SK-N-SH treated with all-trans-retinoic acid at 6 μM for 48 hours (cell line): ENCODE data around the gene CRYAA.
"Not testable (repeated sequence)": the region's sequence is repeated elsewhere in the genome, so short reads cannot be mapped to it uniquely, and the experiment has no call there.

Experiments
- CREB5 ChIP-seq: fragments of 250-450 bp; sonication (Bioruptor Pico); IDR thresholded peaks from 2 replicates; pipeline ENCODE4 v1.5.1; 2020; ENCODE audit warnings: low read depth, mild to moderate bottlenecking, moderate library complexity
- PPARA ChIP-seq: fragments of 250-450 bp; sonication (Bioruptor Pico); IDR thresholded peaks from 2 replicates; pipeline ENCODE4 v1.5.0; 2020; ENCODE audit warnings: mild to moderate bottlenecking, borderline replicate concordance
- TOX ChIP-seq: fragments of 250-450 bp; sonication (Bioruptor Pico); IDR thresholded peaks from 2 replicates; pipeline ENCODE4 v1.8.0; 2021; ENCODE audit warnings: mild to moderate bottlenecking, moderate library complexity, borderline replicate concordance
- TF ChIP-seq, protein P1 (sequence below): fragments of 250-450 bp; sonication (Bioruptor Pico); IDR thresholded peaks from 2 replicates; pipeline ENCODE4 v1.8.0; 2020; ENCODE audit warnings: mild to moderate bottlenecking, moderate library complexity, borderline replicate concordance
- TF ChIP-seq, protein P2 (sequence below): fragments of 250-450 bp; sonication (Bioruptor Pico); IDR thresholded peaks from 2 replicates; pipeline ENCODE4 v1.5.1; 2021; ENCODE audit warnings: mild to moderate bottlenecking, moderate library complexity

DNA sequence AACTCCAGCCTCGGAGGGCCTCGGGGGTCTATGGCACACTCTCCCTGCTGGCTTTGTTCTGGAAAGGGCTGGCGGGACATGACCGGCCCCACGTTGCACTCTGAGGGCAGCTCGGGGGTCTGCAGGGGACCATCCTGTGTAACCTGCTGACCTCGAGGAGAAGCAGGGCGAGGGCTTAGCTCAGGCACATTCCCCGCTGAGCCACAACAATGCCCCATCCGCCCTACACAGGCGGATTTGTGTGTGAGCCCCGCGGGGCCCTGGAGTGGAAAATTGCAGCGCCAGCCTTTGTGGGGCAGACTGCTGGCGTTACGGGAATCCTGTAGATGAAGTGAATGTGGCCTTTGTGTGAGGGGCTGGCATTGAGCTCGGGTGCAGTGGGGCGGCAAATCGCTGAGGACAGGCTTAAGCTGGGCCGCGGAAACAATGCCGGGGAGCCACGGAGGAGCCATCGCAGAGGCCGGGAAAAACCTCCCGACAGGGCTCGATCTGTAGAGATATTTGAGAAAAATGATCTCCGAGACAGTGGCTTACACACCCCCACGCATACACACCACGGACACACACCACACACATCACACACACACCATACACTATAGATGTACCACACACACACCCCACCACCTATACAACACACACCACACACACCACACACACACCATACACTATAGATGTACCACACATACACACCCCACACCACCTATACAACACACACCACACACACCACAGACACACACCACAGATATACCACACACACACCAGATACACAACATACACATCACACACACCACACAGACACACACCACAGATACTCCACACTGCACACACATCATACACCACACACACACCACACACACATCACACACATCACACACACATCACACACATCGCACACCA, 9.3 kb upstream of the CRYAA start:
- TF ChIP-seq TOX, CREB5, PPARA (CRISPR knock-in tag): not testable (repeated sequence)
- TF ChIP-seq, protein P1, sequence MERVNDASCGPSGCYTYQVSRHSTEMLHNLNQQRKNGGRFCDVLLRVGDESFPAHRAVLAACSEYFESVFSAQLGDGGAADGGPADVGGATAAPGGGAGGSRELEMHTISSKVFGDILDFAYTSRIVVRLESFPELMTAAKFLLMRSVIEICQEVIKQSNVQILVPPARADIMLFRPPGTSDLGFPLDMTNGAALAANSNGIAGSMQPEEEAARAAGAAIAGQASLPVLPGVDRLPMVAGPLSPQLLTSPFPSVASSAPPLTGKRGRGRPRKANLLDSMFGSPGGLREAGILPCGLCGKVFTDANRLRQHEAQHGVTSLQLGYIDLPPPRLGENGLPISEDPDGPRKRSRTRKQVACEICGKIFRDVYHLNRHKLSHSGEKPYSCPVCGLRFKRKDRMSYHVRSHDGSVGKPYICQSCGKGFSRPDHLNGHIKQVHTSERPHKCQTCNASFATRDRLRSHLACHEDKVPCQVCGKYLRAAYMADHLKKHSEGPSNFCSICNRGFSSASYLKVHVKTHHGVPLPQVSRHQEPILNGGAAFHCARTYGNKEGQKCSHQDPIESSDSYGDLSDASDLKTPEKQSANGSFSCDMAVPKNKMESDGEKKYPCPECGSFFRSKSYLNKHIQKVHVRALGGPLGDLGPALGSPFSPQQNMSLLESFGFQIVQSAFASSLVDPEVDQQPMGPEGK (CRISPR knock-in tag): not testable (repeated sequence)
- TF ChIP-seq, protein P2, sequence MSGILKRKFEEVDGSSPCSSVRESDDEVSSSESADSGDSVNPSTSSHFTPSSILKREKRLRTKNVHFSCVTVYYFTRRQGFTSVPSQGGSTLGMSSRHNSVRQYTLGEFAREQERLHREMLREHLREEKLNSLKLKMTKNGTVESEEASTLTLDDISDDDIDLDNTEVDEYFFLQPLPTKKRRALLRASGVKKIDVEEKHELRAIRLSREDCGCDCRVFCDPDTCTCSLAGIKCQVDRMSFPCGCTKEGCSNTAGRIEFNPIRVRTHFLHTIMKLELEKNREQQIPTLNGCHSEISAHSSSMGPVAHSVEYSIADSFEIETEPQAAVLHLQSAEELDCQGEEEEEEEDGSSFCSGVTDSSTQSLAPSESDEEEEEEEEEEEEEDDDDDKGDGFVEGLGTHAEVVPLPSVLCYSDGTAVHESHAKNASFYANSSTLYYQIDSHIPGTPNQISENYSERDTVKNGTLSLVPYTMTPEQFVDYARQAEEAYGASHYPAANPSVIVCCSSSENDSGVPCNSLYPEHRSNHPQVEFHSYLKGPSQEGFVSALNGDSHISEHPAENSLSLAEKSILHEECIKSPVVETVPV (CRISPR knock-in tag): not testable (repeated sequence)
